ENCODE measurements around the gene RNF208. TPM values are rescaled to one million over a fixed set of nuclear protein-coding genes. Genes with fewer than 3 reads are reported as not detected.

RNF208 gene
- total RNA-seq, 2 experiments from 2014 or later, result 8.0 to 10.4 TPM

DNA sequence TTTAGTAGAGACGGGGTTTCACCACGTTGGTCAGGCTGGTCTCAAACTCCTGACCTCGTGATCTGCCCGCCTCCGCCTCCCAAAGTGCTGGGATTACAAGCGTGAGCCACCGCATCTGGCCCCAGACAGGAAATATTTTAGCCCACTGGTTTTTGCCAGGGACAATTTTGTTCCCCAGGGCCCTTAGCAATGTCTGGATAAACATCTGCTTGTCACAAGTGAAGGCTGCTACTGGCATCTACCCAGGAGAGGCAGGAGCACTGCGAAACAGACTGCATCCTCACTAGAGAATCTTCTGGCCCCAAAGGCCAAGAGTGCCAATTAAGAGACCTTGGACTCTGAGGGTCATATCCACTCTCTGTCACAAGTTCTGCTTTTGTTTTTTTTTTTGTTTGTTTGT is 19.1 kb downstream of the RNF208 start:
- Mint-ChIP-seq H3K4me1 (ENCODE audit: low read depth) (peaks cover 35% of the 10 kb centered on the region), H3K4me3 (no peak overlapping the region), H3K27ac (no peak overlapping the region), H3K36me3 (ENCODE audit: low read depth) (peaks cover 12% of the 10 kb centered on the region), H3K27me3 (no peaks in the 10 kb centered on the region), H3K9me3 (no peaks in the 10 kb centered on the region)
- intact Hi-C loops (cut with micrococcal nuclease), result no loop called here
- ATAC-seq, result no peak
- POLR2A ChIA-PET, result interaction anchor here (0.9 to 6.0 kb wide), 4 partner anchors 9 to 38 kb away, joined by 3 to 44 read pairs (median 5); a partner anchor contains a TSS
- DNase-seq, result no peak
- TF ChIP-seq, protein P1, sequence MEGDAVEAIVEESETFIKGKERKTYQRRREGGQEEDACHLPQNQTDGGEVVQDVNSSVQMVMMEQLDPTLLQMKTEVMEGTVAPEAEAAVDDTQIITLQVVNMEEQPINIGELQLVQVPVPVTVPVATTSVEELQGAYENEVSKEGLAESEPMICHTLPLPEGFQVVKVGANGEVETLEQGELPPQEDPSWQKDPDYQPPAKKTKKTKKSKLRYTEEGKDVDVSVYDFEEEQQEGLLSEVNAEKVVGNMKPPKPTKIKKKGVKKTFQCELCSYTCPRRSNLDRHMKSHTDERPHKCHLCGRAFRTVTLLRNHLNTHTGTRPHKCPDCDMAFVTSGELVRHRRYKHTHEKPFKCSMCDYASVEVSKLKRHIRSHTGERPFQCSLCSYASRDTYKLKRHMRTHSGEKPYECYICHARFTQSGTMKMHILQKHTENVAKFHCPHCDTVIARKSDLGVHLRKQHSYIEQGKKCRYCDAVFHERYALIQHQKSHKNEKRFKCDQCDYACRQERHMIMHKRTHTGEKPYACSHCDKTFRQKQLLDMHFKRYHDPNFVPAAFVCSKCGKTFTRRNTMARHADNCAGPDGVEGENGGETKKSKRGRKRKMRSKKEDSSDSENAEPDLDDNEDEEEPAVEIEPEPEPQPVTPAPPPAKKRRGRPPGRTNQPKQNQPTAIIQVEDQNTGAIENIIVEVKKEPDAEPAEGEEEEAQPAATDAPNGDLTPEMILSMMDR (IDR thresholded peaks at IDR 0.05), result no peak
- CTCF ChIA-PET, result interaction anchor here (0.8 to 1.5 kb wide), 2 partner anchors 14 to 34 kb away, joined by 3 to 6 read pairs; partner anchors contain the start of genes ANAPC2 and SSNA1

DNA sequence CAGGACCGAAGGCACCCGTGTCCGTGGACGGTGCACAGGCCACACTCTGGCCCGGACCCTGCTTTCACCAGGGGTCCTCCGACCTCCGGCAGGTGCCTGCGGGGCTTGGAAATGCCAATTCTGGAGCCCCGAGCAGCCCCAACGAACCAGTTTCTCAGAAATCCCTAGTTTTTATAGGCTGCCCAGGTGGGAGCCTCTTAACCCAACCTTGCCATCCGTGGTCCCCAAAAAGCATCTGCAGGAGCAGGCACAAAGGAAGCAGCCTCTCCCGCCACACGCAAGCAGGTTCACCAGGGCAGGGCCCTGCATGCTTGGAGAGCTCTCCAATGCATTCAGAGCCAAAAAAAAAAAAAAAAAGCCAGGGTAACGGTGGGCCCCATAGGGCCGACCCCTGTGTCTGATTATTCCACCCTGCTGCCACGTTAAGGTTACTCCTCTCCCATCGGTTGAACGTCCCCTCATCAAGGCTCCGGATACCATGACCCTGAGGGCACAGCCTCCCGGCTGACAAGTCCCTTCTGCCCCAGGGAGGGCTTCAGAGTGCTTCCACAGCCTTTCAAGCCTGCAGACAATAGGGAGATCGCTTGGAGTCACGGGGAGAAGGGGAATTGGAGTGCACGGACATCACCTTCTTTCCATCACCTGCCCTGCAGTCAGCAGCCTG is 20.7 kb downstream of the RNF208 start:
- CTCF ChIA-PET, result interaction anchor here (0.8 to 1.5 kb wide), 6 partner anchors 8 to 74 kb away, joined by 3 to 8 read pairs (median 4); partner anchors contain the start of genes ANAPC2 and SSNA1
- POLR2A ChIA-PET, result interaction anchor here (0.9 to 1.6 kb wide), 4 partner anchors 9 to 35 kb away, joined by 3 to 6 read pairs (median 3); partner anchors contain the start of genes ANAPC2 and SSNA1
- peak overlapping the region; percentile 82 for H3K4me3 Mint-ChIP-seq

DNA sequence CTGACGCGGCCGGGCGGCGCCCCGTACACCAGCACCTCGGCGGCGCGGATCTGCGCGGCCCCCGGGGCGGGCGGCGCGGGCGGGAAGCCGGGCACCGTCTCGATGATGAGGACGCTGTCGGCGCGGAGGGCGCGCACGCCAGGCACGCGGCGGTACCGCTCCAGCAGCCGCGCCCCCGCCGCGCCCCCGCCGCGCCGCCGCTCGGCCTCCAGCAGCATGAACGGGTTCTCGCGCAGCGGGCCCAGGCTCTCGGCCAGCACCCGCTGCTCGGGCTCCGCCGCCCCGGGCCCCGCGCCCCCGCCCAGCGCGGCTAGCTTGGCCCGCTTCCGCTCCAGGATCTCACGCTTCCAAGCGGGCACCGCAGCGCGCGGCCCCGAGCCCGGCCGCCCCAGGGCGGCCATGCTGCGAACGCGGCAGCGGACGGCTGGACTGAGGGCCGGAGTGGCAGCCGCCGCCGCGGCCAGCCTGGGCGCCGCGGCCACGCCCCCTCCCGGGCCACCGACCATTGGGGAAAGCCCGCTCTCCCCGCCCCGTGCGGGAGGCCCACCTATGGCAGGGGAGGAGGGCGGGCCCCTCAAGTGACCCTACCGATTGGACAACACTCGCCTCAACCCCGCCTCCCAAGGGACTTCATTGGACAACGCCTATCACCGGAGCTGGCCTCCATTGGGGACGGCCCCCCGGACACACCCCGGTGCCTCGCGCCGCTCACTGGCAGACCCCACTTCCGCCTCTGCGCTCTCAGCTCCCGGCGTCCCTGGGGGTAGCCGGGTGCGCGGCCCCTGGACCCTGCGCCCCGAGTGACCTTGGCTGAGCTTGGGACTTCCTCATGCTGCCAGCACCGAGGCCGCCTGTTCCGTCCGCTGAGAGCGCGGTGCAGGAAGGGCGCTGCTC is 21.5 kb downstream of the RNF208 start, which contains the start of gene TPRN:
TPRN (minus strand) TSS at position 431 of the 894 bp plus-strand sequence; CDS start at position 401, 30 bp downstream.
- ChIA-PET CTCF (interaction anchor here (0.5 to 1.3 kb wide), 9 partner anchors 9 to 165 kb away, joined by 3 to 8 read pairs (median 3); partner anchors contain the start of gene SSNA1), POLR2A (interaction anchor here (0.6 to 1.1 kb wide), 4 partner anchors 8 to 36 kb away, joined by 3 read pairs; partner anchors contain the start of genes ANAPC2 and SSNA1)
- ATAC-seq (peak; percentile 98), DNase-seq (peak; percentile 99)
- H3K27me3 Mint-ChIP-seq, result no peaks in the 10 kb centered on the region
- peaks cover 22% of the 10 kb centered on the region for H3K4me1 Mint-ChIP-seq (ENCODE audit: low read depth)
- TF ChIP-seq, protein P1 (IDR thresholded peaks at IDR 0.05), result no peak
- peak within 1 kb of the TSS; percentile 77 for H3K27ac Mint-ChIP-seq
- intact Hi-C loops (cut with micrococcal nuclease), result no loop called here
- no peaks in the 10 kb centered on the region for H3K36me3 Mint-ChIP-seq (ENCODE audit: low read depth)
- H3K4me3 Mint-ChIP-seq, result peak within 1 kb of the TSS; percentile 82
- no peaks in the 10 kb centered on the region for H3K9me3 Mint-ChIP-seq

More for the DNA sequence above, 20.7 kb downstream of the RNF208 start:
- peak overlapping the region; percentile 77 for H3K27ac Mint-ChIP-seq
- no peak for ATAC-seq
- no peak for DNase-seq
- H3K9me3 Mint-ChIP-seq, result no peaks in the 10 kb centered on the region
- H3K36me3 Mint-ChIP-seq (ENCODE audit: low read depth), result no peaks in the 10 kb centered on the region
- TF ChIP-seq, protein P1 (IDR thresholded peaks at IDR 0.05), result no peak
- peaks cover 22% of the 10 kb centered on the region for H3K4me1 Mint-ChIP-seq (ENCODE audit: low read depth)
- intact Hi-C loops (cut with micrococcal nuclease), result no loop called here
- no peaks in the 10 kb centered on the region for H3K27me3 Mint-ChIP-seq

DNA sequence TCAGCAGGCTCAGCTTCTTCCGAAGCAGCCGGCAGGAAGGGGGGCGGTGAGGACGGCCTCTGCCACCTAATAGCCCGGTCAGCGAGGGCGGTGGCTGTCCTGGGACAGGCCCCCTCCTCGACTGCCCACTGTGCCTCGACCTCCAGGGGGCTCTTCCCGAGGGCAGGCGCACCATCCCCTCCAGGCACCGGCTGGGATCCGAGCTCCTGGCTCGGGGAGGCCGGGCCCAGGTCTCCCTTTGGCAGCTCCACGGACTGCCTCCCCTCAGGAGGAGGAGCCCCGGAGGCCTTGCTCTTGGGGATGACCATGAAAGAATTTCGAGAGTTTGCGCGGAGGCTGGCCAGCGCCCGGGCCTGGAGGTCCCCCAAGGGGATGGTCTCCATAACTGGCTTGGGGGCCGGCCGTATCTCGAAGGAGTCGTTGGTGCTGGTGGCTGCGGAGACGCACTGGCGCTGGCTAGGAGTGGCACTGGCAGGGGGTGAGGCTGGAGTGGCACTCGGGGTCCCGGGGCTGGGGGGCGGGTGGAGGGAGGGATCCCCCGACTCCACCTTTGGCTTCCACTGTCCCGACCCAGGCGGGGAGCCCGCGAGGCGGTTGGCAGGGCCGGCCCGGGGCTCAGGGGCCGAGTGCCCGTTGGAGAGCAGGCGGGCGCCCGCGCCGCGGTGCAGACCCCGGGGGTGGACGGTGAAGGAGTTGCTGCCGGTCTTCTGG is 22.5 kb downstream of the RNF208 start:
- TF ChIP-seq, protein P1 (IDR thresholded peaks at IDR 0.05), result peak; percentile 17
- Mint-ChIP-seq H3K36me3 (ENCODE audit: low read depth) (no peaks in the 10 kb centered on the region), H3K27me3 (no peaks in the 10 kb centered on the region), H3K27ac (peak overlapping the region; percentile 20), H3K4me1 (ENCODE audit: low read depth) (peaks cover 22% of the 10 kb centered on the region), H3K4me3 (peak overlapping the region; percentile 70), H3K9me3 (no peaks in the 10 kb centered on the region)
- no peak for DNase-seq
- ChIA-PET POLR2A (interaction anchor here (1.1 to 2.0 kb wide), 2 partner anchors 11 to 19 kb away, joined by 4 to 9 read pairs; partner anchors contain the start of genes ANAPC2 and SSNA1), CTCF (interaction anchor here (1.6 kb wide), 1 partner anchor 23 kb away, joined by 4 read pairs; no protein-coding TSS in a partner anchor)
- intact Hi-C loops (cut with micrococcal nuclease), result no loop called here
- no peak for ATAC-seq
